K562 (cell line): ENCODE measurements around the gene DNAJC11. TPM values are rescaled to one million over a fixed set of nuclear protein-coding genes. Genes with fewer than 3 reads are reported as not detected.

Experiments
- ARHGAP35 ChIP-seq: fragments of 450-650 bp; IDR thresholded peaks from 2 replicates; pipeline ENCODE4 v1.6.1; 2018; ENCODE audit not compliant: partially characterized antibody
- ASH1L ChIP-seq: fragments of 450-650 bp; IDR thresholded peaks from 2 replicates; pipeline ENCODE4 v1.6.1; 2018; ENCODE audit warnings: borderline replicate concordance, mild to moderate bottlenecking, low read depth; ENCODE audit not compliant: partially characterized antibody
- CXXC5 ChIP-seq: fragments of 250-450 bp; sonication (Bioruptor Pico); IDR thresholded peaks from 2 replicates; pipeline ENCODE4 v1.8.0; 2022; ENCODE audit warnings: inconsistent platforms, mild to moderate bottlenecking, moderate library complexity
- DDX20 ChIP-seq: fragments of 450-650 bp; IDR thresholded peaks from 2 replicates; pipeline ENCODE4 v1.6.1; 2016; ENCODE audit warnings: missing genetic modification characterization, low read depth, mild to moderate bottlenecking, missing compliant biosample characterization, moderate library complexity
- HDAC1 ChIP-seq, 2 experiments: fragments of 450-650 bp; IDR thresholded peaks; 2 replicates each; pipeline ENCODE4 v1.6.1; 2016 to 2017; ENCODE audit warnings: inconsistent platforms in 1 of 2, mild to moderate bottlenecking in 1 of 2, moderate library complexity in 1 of 2
- KLF16 ChIP-seq: IDR thresholded peaks from 2 replicates; pipeline ENCODE4 v1.6.1; 2016; ENCODE audit warnings: antibody characterized with exemption
- L3MBTL2 ChIP-seq: fragments of 450-650 bp; IDR thresholded peaks from 2 replicates; pipeline ENCODE4 v1.6.1; 2016; ENCODE audit warnings: mild to moderate bottlenecking, moderate library complexity
- MCM3 ChIP-seq: fragments of 450-650 bp; IDR thresholded peaks from 2 replicates; pipeline ENCODE4 v1.6.1; 2016
- NCOR1 ChIP-seq: fragments of 450-650 bp; IDR thresholded peaks from 2 replicates; pipeline ENCODE4 v1.6.1; 2016; ENCODE audit warnings: mild to moderate bottlenecking, moderate library complexity
- NFIX ChIP-seq: fragments of 250-450 bp; sonication (Bioruptor Pico); IDR thresholded peaks from 2 replicates; pipeline ENCODE4 v1.4.0; 2020; ENCODE audit warnings: low read depth, mild to moderate bottlenecking, moderate library complexity
- PKNOX1 ChIP-seq: fragments of 450-650 bp; IDR thresholded peaks from 2 replicates; pipeline ENCODE4 v1.6.1; 2016
- POLR2A ChIP-seq: fragments of 450-650 bp; conservative IDR thresholded peaks from 2 replicates; pipeline ENCODE4 v1.6.1; 2016
- PRMT5 ChIP-seq: sonication (generic); formaldehyde crosslinking; IDR thresholded peaks from 2 replicates; pipeline ENCODE4 v1.5.0; 2020; ENCODE audit warnings: missing genetic modification reagents
- SAP30 ChIP-seq: fragments of 200-600 bp; sonication (generic); IDR thresholded peaks from 2 replicates; pipeline ENCODE4 v1.6.1; 2012; ENCODE audit warnings: borderline replicate concordance, low read depth, mild to moderate bottlenecking, moderate library complexity, low read length, control low read depth, inconsistent platforms; ENCODE audit not compliant: insufficient read depth, poor library complexity, severe bottlenecking
- ZBTB49 ChIP-seq: sonication (generic); formaldehyde crosslinking; IDR thresholded peaks from 2 replicates; pipeline ENCODE4 v1.8.0; 2022; ENCODE audit warnings: missing genetic modification reagents, mild to moderate bottlenecking, borderline replicate concordance
- ZBTB7A ChIP-seq: IDR thresholded peaks from 2 replicates; pipeline ENCODE4 v1.6.1; 2011; ENCODE audit warnings: low read depth, mild to moderate bottlenecking, low read length, moderate library complexity, borderline replicate concordance; ENCODE audit not compliant: control insufficient read depth
- ZEB2 ChIP-seq: fragments of 450-650 bp; IDR thresholded peaks from 2 replicates; pipeline ENCODE4 v1.6.1; 2016
- ZFP91 ChIP-seq: sonication (generic); formaldehyde crosslinking; IDR thresholded peaks from 2 replicates; pipeline ENCODE4 v1.8.0; 2022; ENCODE audit warnings: mild to moderate bottlenecking, missing genetic modification reagents
- ZNF197 ChIP-seq: fragments of 200-800 bp; sonication (Bioruptor generic); IDR thresholded peaks from 2 replicates; pipeline ENCODE4 v1.6.1; 2016; ENCODE audit warnings: low read depth, missing genetic modification characterization, missing compliant biosample characterization
- ZNF551 ChIP-seq: fragments of 250-450 bp; sonication (Bioruptor Pico); IDR thresholded peaks from 2 replicates; pipeline ENCODE4 v1.5.0; 2021; ENCODE audit warnings: mild to moderate bottlenecking, moderate library complexity
- polyA plus RNA-seq, 8 experiments: library from polyadenylated mRNA; depleted of rRNA in 4 of 8; stranded (reverse) in 5 of 8; unstranded in 3 of 8; fragments of >200 nt; fragmentation: Nextera tagmentation in 2 of 8; fragmentation: Illumina TruSeq in 1 of 8; extraction: Ambion mirVana in 2 of 8; extraction: Trizol in 1 of 8; gene quantifications; 2 replicates each; pipeline versions ENCODE4 v1.2.1 to v1.2.3, GENCODE V29; 2011 to 2014; ENCODE audit warnings: inconsistent platforms in 1 of 8, missing spikeins in 1 of 8
- total RNA-seq, 7 experiments: library from RNA; depleted of rRNA in 6 of 7; stranded (reverse); fragments of >200 nt in 6 of 7; fragmentation: Illumina TruSeq in 2 of 7; extraction: Trizol in 2 of 7; gene quantifications; 2 replicates each; pipeline versions ENCODE4 v1.2.1 to v1.2.3, GENCODE V29; 2011 to 2021; ENCODE audit warnings: low replicate concordance in 1 of 7
- TF ChIP-seq, protein P1 (sequence below): fragments of 200-400 bp; formaldehyde crosslinking; IDR thresholded peaks from 2 replicates; pipeline ENCODE4 v1.6.1; 2017; ENCODE audit warnings: mild to moderate bottlenecking, low read depth, low read length, moderate library complexity

Gene DNAJC11
- total and polyA plus RNA-seq, 9 of the 15 experiments (the other 6 are each of a cell fraction or from before 2014, with no cell fraction given), result 14.1 to 123 (median 76.6) TPM

- TF ChIP-seq, protein P1, sequence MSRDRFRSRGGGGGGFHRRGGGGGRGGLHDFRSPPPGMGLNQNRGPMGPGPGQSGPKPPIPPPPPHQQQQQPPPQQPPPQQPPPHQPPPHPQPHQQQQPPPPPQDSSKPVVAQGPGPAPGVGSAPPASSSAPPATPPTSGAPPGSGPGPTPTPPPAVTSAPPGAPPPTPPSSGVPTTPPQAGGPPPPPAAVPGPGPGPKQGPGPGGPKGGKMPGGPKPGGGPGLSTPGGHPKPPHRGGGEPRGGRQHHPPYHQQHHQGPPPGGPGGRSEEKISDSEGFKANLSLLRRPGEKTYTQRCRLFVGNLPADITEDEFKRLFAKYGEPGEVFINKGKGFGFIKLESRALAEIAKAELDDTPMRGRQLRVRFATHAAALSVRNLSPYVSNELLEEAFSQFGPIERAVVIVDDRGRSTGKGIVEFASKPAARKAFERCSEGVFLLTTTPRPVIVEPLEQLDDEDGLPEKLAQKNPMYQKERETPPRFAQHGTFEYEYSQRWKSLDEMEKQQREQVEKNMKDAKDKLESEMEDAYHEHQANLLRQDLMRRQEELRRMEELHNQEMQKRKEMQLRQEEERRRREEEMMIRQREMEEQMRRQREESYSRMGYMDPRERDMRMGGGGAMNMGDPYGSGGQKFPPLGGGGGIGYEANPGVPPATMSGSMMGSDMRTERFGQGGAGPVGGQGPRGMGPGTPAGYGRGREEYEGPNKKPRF, result no peak
- TF ChIP-seq KLF16 (no peak), HDAC1 (IDR thresholded peaks at IDR 0.05) (peak in 1 of 2 experiments; percentile 67; a peak in 1 of 4 replicates), MCM3 (no peak), ZFP91 (CRISPR knock-in tag) (peak; percentile 60; the same call in 1 of the 2 replicates), DDX20 (tag) (no peak), L3MBTL2 (peak; percentile 42; the same call in 1 of the 2 replicates), ZBTB49 (no peak), ARHGAP35 (no peak), ZNF197 (CRISPR knock-in tag) (no peak), PKNOX1 (peak; percentile 91), ZEB2 (no peak), CXXC5 (CRISPR knock-in tag) (peak; percentile 70), SAP30 (peak; percentile 60), NCOR1 (peak; percentile 79), ASH1L (no peak), ZNF551 (no peak), ZBTB7A (no peak; the same call in 1 of the 2 replicates), NFIX (CRISPR knock-in tag) (peak; percentile 26; the same call in 1 of the 2 replicates), PRMT5 (CRISPR knock-in tag) (peak; percentile 46; the same call in 1 of the 2 replicates), POLR2A (peak; percentile 79)
Measured at GRCh38 chr1:6624710-6625583, 76.7 kb downstream of the DNAJC11 start, which contains the start of gene THAP3 (continued).
